ENCODE measurements around the gene MYH15. TPM values are rescaled to one million over a fixed set of nuclear protein-coding genes. Genes with fewer than 3 reads are reported as not detected.

Gene MYH15
- total and polyA plus RNA-seq, 7 donors = 0.01 to 0.67 (median 0.08) TPM

GRCh38 chr3:108352176-108352575, 158.2 kb downstream of the MYH15 start:
- ATAC-seq (no peak), DNase-seq (no peak)
- Histone ChIP-seq H3K4me1 (no peaks in the 10 kb centered on the region), H3K4me3 (no peak overlapping the region), H3K36me3 (ENCODE audit: insufficient read depth in 1 of 2, low read depth in 1 of 2) (no peaks in the 10 kb centered on the region), H3K27me3 (ENCODE audit: insufficient read depth in 3 of 3, low read length in 2 of 3) (no peaks in the 10 kb centered on the region), H3K27ac (no peak overlapping the region), H3K9me3 (no peaks in the 10 kb centered on the region)
- 47 to 58% (median 49%) methylated on average over 3 of the region's 3 CpGs for WGBS, 3 donors
- no peak for TF ChIP-seq CTCF (IDR thresholded peaks at IDR 0.05)
- intact Hi-C loops (cut with DNase I) = no loop called here

GRCh38 chr3:108346301-108347227, 163.8 kb downstream of the MYH15 start:
- Histone ChIP-seq H3K27me3 (ENCODE audit: insufficient read depth in 3 of 3, low read length in 2 of 3) (no peaks in the 10 kb centered on the region), H3K27ac (no peak overlapping the region), H3K36me3 (ENCODE audit: insufficient read depth in 1 of 2, low read depth in 1 of 2) (no peaks in the 10 kb centered on the region), H3K4me1 (no peaks in the 10 kb centered on the region), H3K4me3 (no peak overlapping the region), H3K9me3 (no peaks in the 10 kb centered on the region)
- intact Hi-C loops (cut with DNase I) = no loop called here
- no peak for TF ChIP-seq CTCF (IDR thresholded peaks at IDR 0.05)
- ATAC-seq (no peak), DNase-seq (no peak)
- 83 to 92% (median 87%) methylated on average over 5 of the region's 5 CpGs for WGBS, 3 donors

- H3K27me3 ChIP-seq (ENCODE audit: insufficient read depth in 3 of 3, low read length in 2 of 3) = no peaks in the 10 kb centered on the region
- WGBS, 3 donors = 20 to 57% (median 28%) methylated on average over 6 of the region's 6 CpGs
- no peak overlapping the region for H3K4me3 ChIP-seq
- intact Hi-C loops (cut with DNase I) = no loop called here
- ATAC-seq (no peak), DNase-seq (no peak)
- H3K4me1 ChIP-seq = no peaks in the 10 kb centered on the region
- TF ChIP-seq CTCF (IDR thresholded peaks at IDR 0.05) = no peak
- H3K9me3 ChIP-seq = no peaks in the 10 kb centered on the region
- H3K27ac ChIP-seq = no peak overlapping the region
- H3K36me3 ChIP-seq (ENCODE audit: insufficient read depth in 1 of 2, low read depth in 1 of 2) = no peaks in the 10 kb centered on the region
Measured at GRCh38 chr3:108345492-108346205, 164.7 kb downstream of the MYH15 start.

- DNase-seq = no peak
- no peaks in the 10 kb centered on the region for H3K9me3 ChIP-seq
- no peaks in the 10 kb centered on the region for H3K36me3 ChIP-seq (ENCODE audit: insufficient read depth in 1 of 2, low read depth in 1 of 2)
- TF ChIP-seq CTCF (IDR thresholded peaks at IDR 0.05) = no peak
- no peak overlapping the region for H3K4me3 ChIP-seq
- no peak for ATAC-seq
- no peaks in the 10 kb centered on the region for H3K4me1 ChIP-seq
- H3K27ac ChIP-seq = no peak overlapping the region
- 84 to 91% (median 88%) methylated on average over 4 of the region's 4 CpGs for WGBS, 3 donors
- intact Hi-C loops (cut with DNase I) = no loop called here
- H3K27me3 ChIP-seq (ENCODE audit: insufficient read depth in 3 of 3, low read length in 2 of 3) = no peaks in the 10 kb centered on the region
Measured at GRCh38 chr3:108343491-108343890, 166.9 kb downstream of the MYH15 start.

Data from psoas muscle (tissue), 8 donors.